Activated CD4-positive, alpha-beta T cell treated with anti-CD3 and anti-CD28 coated beads, Interleukin-2, Interleukin-6, amounts not matched to agents 100 ng/mL and 50 ng/mL, durations not matched to agents 16 hours and 8 hours (primary cell): Measurements from ENCODE around the gene FAAP20.

Source experiments
- DNase-seq: peaks from one replicate; pipeline ENCODE4 v3.0.0-alpha.2; 2020

The FAAP20 gene

GRCh38 chr1:2229911-2230731, 35.5 kb upstream of the FAAP20 start:
- peak; percentile 28 for DNase-seq

GRCh38 chr1:2229037-2229864, 34.7 kb upstream of the FAAP20 start:
- DNase-seq, result peak; percentile 78

GRCh38 chr1:2228694-2229036, 34.1 kb upstream of the FAAP20 start:
- no peak for DNase-seq

DNA sequence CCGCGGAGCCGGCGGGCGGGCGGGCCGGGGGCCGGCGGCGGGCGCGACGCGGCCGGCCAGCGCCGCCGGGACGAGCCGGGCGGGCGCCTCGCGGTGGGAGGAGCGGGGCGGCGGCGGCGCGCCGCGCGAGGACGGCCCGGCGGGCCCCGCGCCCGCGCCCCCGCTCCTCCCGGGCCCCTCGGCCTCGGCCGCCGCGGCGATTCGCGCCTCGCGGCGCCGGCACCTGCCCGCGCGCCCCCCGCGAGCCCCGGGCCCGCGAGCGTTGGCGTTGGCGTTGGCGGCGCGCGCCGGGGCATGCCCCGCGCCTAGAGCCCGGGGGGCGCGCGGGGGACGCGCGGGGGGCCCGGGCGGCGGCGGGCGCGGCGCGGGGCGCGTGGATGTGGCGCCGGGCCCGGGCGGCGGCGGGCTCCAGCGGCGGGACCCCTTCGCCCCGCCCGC, 33.6 kb upstream of the FAAP20 start, which contains the start of gene SKI:
TSS of gene SKI (plus strand) at position 163 of the 438 bp plus-strand sequence. CDS start 448 bp downstream, outside the sequence.
- DNase-seq, result no peak

- peak; percentile 99 for DNase-seq
Measured at GRCh38 chr1:2227346-2228156, 33.0 kb upstream of the FAAP20 start.

- no peak for DNase-seq
Measured at GRCh38 chr1:2226525-2227345, 32.2 kb upstream of the FAAP20 start.

- DNase-seq, result no peak
Measured at GRCh38 chr1:2224631-2225428, 30.3 kb upstream of the FAAP20 start.

DNA sequence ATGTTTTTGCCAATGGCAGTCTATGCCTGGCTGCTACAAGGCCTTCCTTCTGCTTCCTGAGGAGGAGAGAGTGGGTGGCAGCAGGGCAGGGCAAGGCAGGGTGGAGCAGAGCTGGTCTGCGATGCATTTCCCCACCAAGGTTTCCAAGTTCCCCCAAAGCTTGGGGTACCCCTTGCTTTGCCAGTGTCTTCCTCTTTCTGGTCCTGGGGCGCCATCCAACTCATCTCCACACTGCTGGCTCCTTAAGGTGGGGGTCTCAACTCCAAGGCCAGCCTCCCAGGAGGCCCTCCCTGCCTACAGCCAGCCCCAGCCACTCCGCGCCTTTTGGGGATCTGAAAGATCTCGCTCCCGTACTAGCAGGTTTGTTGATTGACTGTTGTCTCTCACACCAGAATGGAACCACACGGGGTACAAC, 29.6 kb upstream of the FAAP20 start:
- no peak for DNase-seq

DNA sequence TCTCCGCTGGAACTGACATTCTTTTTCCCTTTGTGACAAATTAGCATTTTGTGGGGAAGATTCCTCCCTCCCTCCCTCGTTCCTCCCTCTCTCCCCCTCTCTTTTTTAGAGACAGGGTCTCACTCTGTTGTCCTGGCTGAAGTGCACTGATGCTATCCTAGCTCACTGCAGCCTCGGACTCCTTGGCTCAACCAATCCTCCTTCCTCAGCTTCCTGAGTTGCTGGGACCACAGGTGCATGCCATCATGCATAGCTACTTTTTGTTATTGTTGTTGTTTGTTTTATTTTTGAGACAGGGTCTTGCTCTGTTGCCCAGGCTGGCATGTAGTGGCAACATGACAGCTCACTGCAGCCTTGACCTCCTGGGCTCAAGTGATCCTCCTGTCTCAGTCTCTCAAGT, 26.7 kb upstream of the FAAP20 start:
- no peak for DNase-seq

DNA sequence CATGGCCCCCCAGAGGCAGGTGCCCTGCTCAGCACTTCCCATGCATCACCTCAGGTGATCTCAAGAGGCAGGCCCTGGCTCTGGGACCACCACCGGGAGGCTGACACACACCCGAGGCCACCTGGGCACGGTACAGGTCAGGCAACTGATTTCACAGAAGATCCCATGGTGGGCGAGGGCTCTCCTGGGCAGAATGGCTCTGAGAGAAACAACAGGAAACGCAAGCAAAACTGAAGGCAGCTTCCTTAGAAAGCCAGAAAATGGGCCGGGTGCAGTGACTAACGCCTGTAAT, 22.1 kb upstream of the FAAP20 start:
- DNase-seq, result no peak

DNA sequence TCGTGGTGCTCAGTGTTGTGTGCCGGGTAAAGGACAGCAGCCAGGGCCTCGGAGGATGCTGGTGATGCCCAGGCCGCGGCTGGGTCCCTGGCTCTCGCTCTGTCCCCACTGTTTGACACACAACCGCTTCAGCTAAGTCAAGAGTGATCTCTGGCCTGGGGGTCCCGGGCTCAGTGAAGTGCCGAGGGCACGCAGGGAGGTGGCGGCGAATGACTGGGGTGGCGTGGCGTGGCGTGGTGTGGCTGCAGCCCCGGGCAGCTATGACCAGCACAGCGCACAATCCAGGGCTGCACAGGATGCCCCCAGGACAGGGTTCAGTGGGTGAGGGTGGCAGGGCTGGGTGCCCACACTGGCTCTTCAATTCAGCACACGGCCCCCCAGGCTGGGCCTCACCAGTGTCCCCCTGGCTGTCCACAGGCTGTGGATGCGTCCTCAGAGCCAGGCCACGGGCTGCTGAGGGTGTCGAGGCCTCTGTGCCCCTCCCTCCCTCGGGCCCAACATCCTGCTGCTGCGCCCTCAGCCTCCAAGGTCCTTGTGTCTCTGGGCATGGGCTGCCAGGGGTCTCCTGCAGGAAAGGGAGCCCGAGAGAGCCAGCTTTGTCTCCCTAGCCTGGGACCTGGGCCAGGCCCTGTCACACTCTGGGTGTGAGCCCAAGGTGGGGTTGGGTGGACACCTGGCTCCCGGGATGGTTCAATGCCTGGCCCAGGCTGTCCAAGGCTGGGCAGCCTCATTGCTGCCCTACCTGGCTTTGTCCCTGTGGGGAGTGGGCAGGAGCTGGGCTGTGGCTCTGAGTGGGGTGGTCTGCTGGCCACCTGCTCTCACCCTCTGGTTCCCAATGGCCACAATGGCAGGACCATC, 21.6 kb upstream of the FAAP20 start:
- DNase-seq, result no peak

DNA sequence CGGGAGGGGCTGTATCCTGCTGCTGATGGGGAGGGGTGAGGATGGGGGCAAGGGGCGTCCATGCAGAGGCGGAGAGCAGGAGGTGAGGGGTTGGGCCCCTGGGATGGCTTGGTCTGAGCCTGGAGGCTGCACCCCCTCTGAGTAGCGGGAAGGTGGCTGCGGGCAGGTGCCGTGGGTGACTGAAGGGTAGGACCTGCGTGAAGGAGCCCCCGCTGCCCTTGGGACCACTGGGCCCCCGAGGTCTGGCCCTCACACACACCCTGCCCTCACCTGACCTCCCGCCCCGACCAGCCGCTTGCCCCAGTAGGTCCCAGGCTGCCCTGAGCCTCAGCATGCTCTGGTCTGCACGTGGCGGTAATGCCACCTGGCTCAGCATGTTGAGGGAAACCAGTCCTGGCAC, 20.8 kb upstream of the FAAP20 start:
- DNase-seq, result no peak

DNA sequence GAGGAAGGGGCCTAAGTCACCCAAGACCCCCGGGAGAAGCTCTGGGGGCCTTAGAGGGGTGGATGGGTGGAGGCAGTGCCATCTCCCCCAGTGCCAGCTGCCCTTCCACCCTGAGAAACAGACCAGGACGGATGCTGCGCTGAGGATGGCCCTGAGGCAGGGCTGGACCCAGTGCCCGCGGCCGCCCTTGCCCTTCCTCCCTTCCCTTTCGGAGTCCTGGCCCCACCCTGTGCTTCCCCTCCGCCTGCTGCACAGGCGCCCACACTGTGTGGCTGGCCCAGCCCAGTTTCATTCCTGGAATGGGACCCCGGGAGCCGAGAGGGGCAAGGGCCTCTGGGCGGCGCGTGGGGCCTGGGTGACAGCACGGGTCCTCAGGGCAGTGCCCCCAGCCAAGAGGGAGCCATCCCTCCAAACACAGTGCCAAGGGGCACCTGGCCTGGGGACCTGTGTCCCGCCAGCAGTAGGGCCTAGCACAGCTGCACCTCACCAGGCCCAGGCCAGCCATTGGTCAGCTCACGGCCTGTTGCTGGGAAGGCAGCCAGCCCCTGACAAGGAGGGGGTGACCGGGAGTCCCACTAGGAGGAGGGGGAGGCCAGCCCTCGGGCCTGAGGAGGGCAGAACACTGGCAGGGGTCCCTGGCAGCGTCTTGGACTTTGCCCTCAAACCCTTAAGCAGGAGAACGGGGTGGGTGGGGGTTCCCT, 20.1 kb upstream of the FAAP20 start:
- DNase-seq, result no peak

GRCh38 chr1:2213576-2214505, 19.3 kb upstream of the FAAP20 start:
- no peak for DNase-seq

DNA sequence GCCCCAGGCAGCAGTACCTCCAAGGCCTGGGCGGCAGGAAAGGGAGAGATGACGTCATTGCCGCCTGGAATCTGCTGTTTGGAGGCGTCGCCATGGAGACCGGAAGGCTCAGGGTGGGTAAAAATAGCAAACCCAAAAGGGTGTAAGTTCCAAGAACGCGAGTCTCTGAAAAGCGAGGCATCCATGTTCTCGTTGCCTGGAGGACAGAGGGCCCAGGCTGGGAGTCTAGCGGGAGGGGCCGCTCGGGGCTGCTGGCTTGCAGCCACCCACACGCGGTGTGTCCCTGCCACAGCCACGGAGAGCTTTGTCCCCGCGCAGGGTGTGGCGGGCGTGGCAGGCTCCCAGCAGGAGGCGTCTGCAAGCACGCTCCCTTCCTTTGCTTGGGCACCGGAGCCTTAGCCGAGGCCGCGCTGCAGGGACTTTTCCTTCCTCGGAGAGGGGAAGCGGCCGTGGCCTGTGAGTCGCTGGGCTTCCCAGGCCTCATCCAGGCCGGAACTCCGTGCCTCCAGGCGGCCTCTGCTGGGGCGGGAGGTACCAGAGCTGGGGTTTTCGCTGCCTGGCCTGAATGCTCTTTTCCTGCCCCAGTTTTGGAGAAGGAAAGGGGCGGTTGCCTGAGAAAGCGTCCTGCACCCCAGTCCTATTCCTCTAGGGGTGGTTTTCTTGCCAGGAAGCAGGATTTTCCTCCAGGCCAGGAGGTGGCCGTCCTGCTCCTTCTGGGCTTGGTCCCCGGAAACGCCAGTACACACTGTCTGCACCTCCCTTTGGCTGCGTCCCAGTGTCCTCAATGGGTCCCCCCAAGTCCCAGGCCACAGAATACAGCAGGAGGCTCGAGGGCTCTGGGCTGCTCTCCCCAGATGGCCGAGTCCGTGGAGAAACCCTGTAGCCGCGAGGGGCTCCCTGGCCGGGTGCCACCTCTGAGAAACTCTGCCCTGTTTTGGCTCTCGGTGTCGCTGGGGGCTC, 18.2 kb upstream of the FAAP20 start:
- DNase-seq, result peak; percentile 57

DNA sequence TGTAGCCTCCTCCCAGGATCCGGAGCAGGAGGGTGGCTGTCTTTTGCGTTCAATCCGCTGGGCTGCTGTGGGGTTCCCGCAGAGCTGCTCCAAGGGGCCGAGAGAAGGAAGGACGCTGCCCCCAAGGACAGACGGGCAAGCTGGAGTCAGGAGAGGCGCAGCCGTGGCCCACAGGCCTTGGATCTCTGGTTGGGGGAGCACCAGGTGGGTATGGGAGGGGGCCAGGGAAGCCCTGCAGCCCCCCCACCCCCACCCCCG, 17.6 kb upstream of the FAAP20 start:
- no peak for DNase-seq

- no peak for DNase-seq
Measured at GRCh38 chr1:2210786-2211185, 16.2 kb upstream of the FAAP20 start.

GRCh38 chr1:2210084-2210653, 15.6 kb upstream of the FAAP20 start:
- DNase-seq, result no peak
